Neural cell (in vitro differentiated cells): ENCODE data around the gene PPARGC1A. TPM values are rescaled to one million over a fixed set of nuclear protein-coding genes. Genes with fewer than 3 reads are reported as not detected.

Source experiments
- H2AFZ ChIP-seq: fragments of 200-600, 300-800 bp; sonication (generic), shearing (Covaris generic); 2 replicates; pipeline ENCODE4 v1.6.0; 2014; ENCODE audit warnings: low read depth, mild to moderate bottlenecking, antibody characterized with exemption, low read length, moderate library complexity
- H3F3A ChIP-seq: fragments of 200-600 bp; shearing (Covaris generic); 2 replicates; pipeline ENCODE4 v1.6.1; 2016; ENCODE audit warnings: mild to moderate bottlenecking, moderate library complexity, mixed read lengths, antibody characterized with exemption, low read length; ENCODE audit not compliant: insufficient read depth, poor library complexity, severe bottlenecking
- H3K27ac ChIP-seq: fragments of 200-600, 300-800 bp; sonication (generic), shearing (Covaris generic); 2 replicates; pipeline ENCODE4 v1.5.1; 2014; ENCODE audit warnings: mild to moderate bottlenecking, low read length, moderate library complexity
- H3K27me3 ChIP-seq: fragments of 300-800, 200-600 bp; sonication (generic), shearing (Covaris generic); 2 replicates; pipeline ENCODE4 v1.6.0; 2014; ENCODE audit warnings: mild to moderate bottlenecking, low read depth, low read length, moderate library complexity; ENCODE audit not compliant: insufficient read depth
- H3K36me3 ChIP-seq: fragments of 300-800, 200-600 bp; sonication (generic), shearing (Covaris generic); 2 replicates; pipeline ENCODE4 v1.5.1; 2014; ENCODE audit warnings: mild to moderate bottlenecking, antibody characterized with exemption, low read length, moderate library complexity; ENCODE audit not compliant: insufficient read depth
- H3K4me2 ChIP-seq: fragments of 300-800, 200-600 bp; sonication (generic), shearing (Covaris generic); 2 replicates; pipeline ENCODE4 v1.6.0; 2014; ENCODE audit warnings: mild to moderate bottlenecking, low read length
- H3K4me3 ChIP-seq: fragments of 300-800, 200-600 bp; sonication (generic), shearing (Covaris generic); 2 replicates; pipeline ENCODE4 v1.5.1; 2014; ENCODE audit warnings: mild to moderate bottlenecking, low read length, moderate library complexity
- H3K79me2 ChIP-seq: fragments of 200-600 bp; shearing (Covaris generic); replicated peaks from 2 replicates; pipeline ENCODE4 v1.6.0; 2014; ENCODE audit warnings: mild to moderate bottlenecking, low read length, moderate library complexity; ENCODE audit not compliant: insufficient read depth
- H3K9ac ChIP-seq: fragments of 300-800, 200-600 bp; sonication (generic), shearing (Covaris generic); 2 replicates; pipeline ENCODE4 v1.6.1; 2016; ENCODE audit warnings: mild to moderate bottlenecking, low read length, mixed read lengths
- H3K9me2 ChIP-seq: fragments of 200-600 bp; shearing (Covaris generic); 2 replicates; pipeline ENCODE4 v1.6.1; 2016; ENCODE audit warnings: mild to moderate bottlenecking, low read length, mixed read lengths; ENCODE audit not compliant: insufficient read depth
- H3K9me3 ChIP-seq: fragments of 200-600, 300-800 bp; sonication (generic), shearing (Covaris generic); 2 replicates; pipeline ENCODE4 v1.6.1; 2016; ENCODE audit warnings: mild to moderate bottlenecking, mixed run types, low read length, moderate library complexity, mixed read lengths
- H4K20me1 ChIP-seq: fragments of 200-600 bp; shearing (Covaris generic); 2 replicates; pipeline ENCODE4 v1.6.1; 2016; ENCODE audit warnings: mild to moderate bottlenecking, mixed run types; ENCODE audit not compliant: insufficient read depth
- CTCF ChIP-seq: fragments of 450-650 bp; IDR thresholded peaks from 2 replicates; pipeline ENCODE4 v1.5.1; 2014; ENCODE audit warnings: antibody characterized with exemption, mild to moderate bottlenecking, moderate library complexity; ENCODE audit not compliant: poor library complexity, severe bottlenecking
- EP300 ChIP-seq: fragments of 450-650 bp; conservative IDR thresholded peaks from 2 replicates; pipeline ENCODE4 v1.6.1; 2014; ENCODE audit warnings: antibody characterized with exemption, mild to moderate bottlenecking, moderate library complexity; ENCODE audit not compliant: poor library complexity, severe bottlenecking
- EZH2 ChIP-seq: fragments of 200-600, 300-800 bp; shearing (Covaris generic), sonication (generic); IDR thresholded peaks from 2 replicates; pipeline ENCODE4 v1.6.1; 2014; ENCODE audit warnings: antibody characterized with exemption, low read length, borderline replicate concordance, mild to moderate bottlenecking; ENCODE audit not compliant: insufficient read depth, poor library complexity, severe bottlenecking
- MXI1 ChIP-seq: fragments of 450-650 bp; conservative IDR thresholded peaks from 2 replicates; pipeline ENCODE4 v1.6.1; 2014; ENCODE audit warnings: antibody characterized with exemption, mild to moderate bottlenecking; ENCODE audit not compliant: poor library complexity, severe bottlenecking
- POLR2AphosphoS5 ChIP-seq: IDR thresholded peaks from 2 replicates; pipeline ENCODE4 v1.6.1; 2012
- RAD21 ChIP-seq: fragments of 450-650 bp; conservative IDR thresholded peaks from 2 replicates; pipeline ENCODE4 v1.6.1; 2014; ENCODE audit warnings: antibody characterized with exemption, mild to moderate bottlenecking, moderate library complexity
- REST ChIP-seq: IDR thresholded peaks from 2 replicates; pipeline ENCODE4 v1.6.1; 2012; ENCODE audit warnings: borderline replicate concordance
- SMC3 ChIP-seq: fragments of 450-650 bp; conservative IDR thresholded peaks from 2 replicates; pipeline ENCODE4 v1.6.1; 2014; ENCODE audit warnings: antibody characterized with exemption, mild to moderate bottlenecking, moderate library complexity; ENCODE audit not compliant: poor library complexity
- TAF1 ChIP-seq: IDR thresholded peaks from 2 replicates; pipeline ENCODE4 v1.6.1; 2012; ENCODE audit warnings: low read depth
- polyA plus RNA-seq: library from polyadenylated mRNA; depleted of rRNA; stranded (reverse); fragments of >200 nt; gene quantifications from 2 replicates; pipeline ENCODE4 v1.2.3, GENCODE V29; 2014

PPARGC1A gene
- polyA plus RNA-seq, 1 donor from 2014 or later = 7.2 TPM

- Histone ChIP-seq H3F3A (no peaks in the 10 kb centered on the region), H2AFZ (no peak overlapping the region)
These were observed 31.6 kb upstream of the PPARGC1A start for GRCh38 chr4:23921447-23921845.

GRCh38 chr4:23920716-23921446 is 31.0 kb upstream of the PPARGC1A start:
- H3K4me2 ChIP-seq = no peak overlapping the region
- H2AFZ ChIP-seq = no peak overlapping the region
- H3K9me3 ChIP-seq = no peaks in the 10 kb centered on the region
- H3K36me3 ChIP-seq = no peaks in the 10 kb centered on the region
- no peak overlapping the region for H3K9ac ChIP-seq
- H3K9me2 ChIP-seq = no peaks in the 10 kb centered on the region
- H3F3A ChIP-seq = no peaks in the 10 kb centered on the region
- TF ChIP-seq RAD21 (no peak), REST (no peak), SMC3 (no peak), EP300 (no peak), CTCF (no peak), POLR2AphosphoS5 (no peak), EZH2 (no peak), TAF1 (no peak), MXI1 (no peak)
- H3K27ac ChIP-seq = no peak overlapping the region
- no peaks in the 10 kb centered on the region for H3K27me3 ChIP-seq
- no peaks in the 10 kb centered on the region for H3K79me2 ChIP-seq
- no peak overlapping the region for H3K4me3 ChIP-seq
- no peaks in the 10 kb centered on the region for H4K20me1 ChIP-seq

More at GRCh38 chr4:23921447-23921845, 31.6 kb upstream of the PPARGC1A start:
- Histone ChIP-seq H3K79me2 (no peaks in the 10 kb centered on the region), H3K9ac (no peak overlapping the region), H4K20me1 (no peaks in the 10 kb centered on the region), H3K4me2 (no peak overlapping the region), H3K27me3 (no peaks in the 10 kb centered on the region), H3K36me3 (no peaks in the 10 kb centered on the region), H3K27ac (no peak overlapping the region), H3K9me3 (no peaks in the 10 kb centered on the region), H3K4me3 (no peak overlapping the region), H3K9me2 (no peaks in the 10 kb centered on the region)
- no peak for TF ChIP-seq CTCF
